Left lung (tissue), 10 donors: ENCODE results near the gene SH3TC2. TPM values are rescaled to one million over a fixed set of nuclear protein-coding genes. Genes with fewer than 3 reads are reported as not detected.
A peak's percentile ranks its signal among the peaks of the same experiment; 100 is the strongest.

Experiments
- ATAC-seq: fragments of 200-7000 bp; cut with Tn5 transposase; one replicate; pipeline ENCODE4 v1.9.1; 2020; ENCODE audit warnings: moderate library complexity
- DNase-seq, 4 donors: peaks; one replicate each; pipeline ENCODE4 v3.0.0-alpha.2; 2013 to 2020
- H3K27ac ChIP-seq, 2 donors: fragments of 200-600 bp; sonication (generic) in 1 of 2; one replicate each; pipeline versions ENCODE4 v1.5.0 to v1.8.0; 2020 to 2021
- H3K27me3 ChIP-seq, 2 donors: fragments of 200-600 bp; sonication (generic) in 1 of 2; one replicate each; pipeline versions ENCODE4 v1.5.0 to v1.8.0; 2020 to 2021
- H3K36me3 ChIP-seq, 2 donors: fragments of 200-600 bp; sonication (generic) in 1 of 2; one replicate each; pipeline versions ENCODE4 v1.5.0 to v1.8.0; 2020 to 2021
- H3K4me1 ChIP-seq, 2 donors: fragments of 200-600 bp; one replicate each; pipeline ENCODE4 v1.8.0; 2021
- H3K4me3 ChIP-seq, 2 donors: fragments of 200-600 bp; sonication (generic) in 1 of 2; one replicate each; pipeline versions ENCODE4 v1.5.0 to v1.8.0; 2020 to 2021; ENCODE audit warnings: mild to moderate bottlenecking in 1 of 2
- H3K9me3 ChIP-seq, 2 donors: fragments of 200-600 bp; sonication (generic) in 1 of 2; one replicate each; pipeline versions ENCODE4 v1.5.0 to v1.8.0; 2020 to 2021
- intact Hi-C, 2 donors: fragments of 100-400 bp; cut with DNase I; formaldehyde crosslinking; loops; one replicate each; pipeline versions ENCODE4 v1.11.2 to v1.14.2; 2022
- polyA plus RNA-seq, 6 donors: library from polyadenylated mRNA; unstranded; fragments of 120-200 nt; gene quantifications; one replicate each; pipeline ENCODE4 v1.2.1, GENCODE V29; 2013; ENCODE audit not compliant: insufficient read length in 6 of 6
- total RNA-seq, 2 donors: library from RNA; stranded (reverse); fragmentation: NEBNext Ultra II Directional; extraction: Animal tissue kit (Norgen Biotek cat#: 25700); gene quantifications; one replicate each; pipeline ENCODE4 v1.2.1, GENCODE V29; 2021
- TF ChIP-seq, protein P1 (sequence below), 2 donors: fragments of 200-600 bp; sonication (generic) in 1 of 2; IDR thresholded peaks; one replicate each; pipeline versions ENCODE4 v1.5.0 to v1.8.0; 2021; ENCODE audit warnings: antibody characterized with exemption in 2 of 2
- donor health status: DM: no; HTN: yes; CAD: no.
- donor health status: DM: no; HTN: no; CAD: no.

The SH3TC2 gene
- total and polyA plus RNA-seq, 8 donors = 1.0 to 2.5 (median 2.1) TPM

DNA sequence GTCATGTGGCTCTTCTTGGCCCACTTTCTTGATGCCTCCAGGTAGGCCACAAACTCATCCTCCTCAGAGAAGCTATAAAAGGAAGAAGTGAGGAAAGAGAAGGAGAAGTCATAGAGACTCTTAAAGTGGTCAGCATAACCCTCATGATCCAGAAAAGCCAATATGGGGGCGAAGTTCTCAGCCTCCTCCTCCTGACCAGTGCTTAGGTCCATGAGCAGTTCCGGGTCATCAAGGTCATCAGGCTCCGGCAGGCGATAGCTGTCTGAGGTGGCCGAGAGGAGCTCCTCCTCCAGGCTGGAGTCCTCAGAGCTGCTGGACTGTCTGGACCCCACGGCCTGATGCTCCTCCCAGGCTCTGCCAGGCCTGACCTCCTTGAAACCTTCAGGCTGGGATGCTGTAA, 34.7 kb downstream of the SH3TC2 start:
- H3K27me3 ChIP-seq = no peaks in the 10 kb centered on the region
- intact Hi-C loops = no loop called here
- ATAC-seq = no peak
- H3K27ac ChIP-seq = no peak overlapping the region
- no peaks in the 10 kb centered on the region for H3K9me3 ChIP-seq
- H3K4me3 ChIP-seq = no peak overlapping the region
- TF ChIP-seq, protein P1, sequence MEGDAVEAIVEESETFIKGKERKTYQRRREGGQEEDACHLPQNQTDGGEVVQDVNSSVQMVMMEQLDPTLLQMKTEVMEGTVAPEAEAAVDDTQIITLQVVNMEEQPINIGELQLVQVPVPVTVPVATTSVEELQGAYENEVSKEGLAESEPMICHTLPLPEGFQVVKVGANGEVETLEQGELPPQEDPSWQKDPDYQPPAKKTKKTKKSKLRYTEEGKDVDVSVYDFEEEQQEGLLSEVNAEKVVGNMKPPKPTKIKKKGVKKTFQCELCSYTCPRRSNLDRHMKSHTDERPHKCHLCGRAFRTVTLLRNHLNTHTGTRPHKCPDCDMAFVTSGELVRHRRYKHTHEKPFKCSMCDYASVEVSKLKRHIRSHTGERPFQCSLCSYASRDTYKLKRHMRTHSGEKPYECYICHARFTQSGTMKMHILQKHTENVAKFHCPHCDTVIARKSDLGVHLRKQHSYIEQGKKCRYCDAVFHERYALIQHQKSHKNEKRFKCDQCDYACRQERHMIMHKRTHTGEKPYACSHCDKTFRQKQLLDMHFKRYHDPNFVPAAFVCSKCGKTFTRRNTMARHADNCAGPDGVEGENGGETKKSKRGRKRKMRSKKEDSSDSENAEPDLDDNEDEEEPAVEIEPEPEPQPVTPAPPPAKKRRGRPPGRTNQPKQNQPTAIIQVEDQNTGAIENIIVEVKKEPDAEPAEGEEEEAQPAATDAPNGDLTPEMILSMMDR (IDR thresholded peaks at IDR 0.05) = no peak
- no peak for DNase-seq
- H3K4me1 ChIP-seq = no peaks in the 10 kb centered on the region
- H3K36me3 ChIP-seq = no peaks in the 10 kb centered on the region

DNA sequence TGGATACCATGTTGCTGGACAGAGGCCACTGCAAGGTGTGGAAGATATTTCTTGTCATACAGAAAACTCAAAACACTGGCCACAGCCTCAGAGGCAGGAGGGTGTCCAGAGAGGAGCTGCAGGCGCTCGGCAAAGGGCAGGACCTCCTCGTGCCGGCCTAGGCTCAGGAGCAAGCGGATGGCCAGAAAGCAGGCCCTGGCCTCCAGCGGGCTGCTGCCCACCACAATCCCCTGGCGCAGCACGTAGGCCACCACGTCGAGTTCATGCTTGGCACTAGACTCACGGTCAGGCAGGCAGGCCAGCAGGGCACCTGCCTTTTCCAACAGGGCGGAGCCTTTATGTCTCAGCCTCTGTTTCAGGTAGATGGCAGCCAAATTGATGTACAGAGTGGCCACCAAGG, 35.2 kb downstream of the SH3TC2 start:
- Histone ChIP-seq H3K36me3 (no peaks in the 10 kb centered on the region), H3K27me3 (no peaks in the 10 kb centered on the region), H3K4me1 (no peaks in the 10 kb centered on the region), H3K4me3 (no peak overlapping the region), H3K27ac (no peak overlapping the region), H3K9me3 (no peaks in the 10 kb centered on the region)
- intact Hi-C loops = no loop called here
- TF ChIP-seq, protein P1 (IDR thresholded peaks at IDR 0.05) = no peak
- DNase-seq (peak in 1 of 4 donors; percentile 64), ATAC-seq (no peak)

DNA sequence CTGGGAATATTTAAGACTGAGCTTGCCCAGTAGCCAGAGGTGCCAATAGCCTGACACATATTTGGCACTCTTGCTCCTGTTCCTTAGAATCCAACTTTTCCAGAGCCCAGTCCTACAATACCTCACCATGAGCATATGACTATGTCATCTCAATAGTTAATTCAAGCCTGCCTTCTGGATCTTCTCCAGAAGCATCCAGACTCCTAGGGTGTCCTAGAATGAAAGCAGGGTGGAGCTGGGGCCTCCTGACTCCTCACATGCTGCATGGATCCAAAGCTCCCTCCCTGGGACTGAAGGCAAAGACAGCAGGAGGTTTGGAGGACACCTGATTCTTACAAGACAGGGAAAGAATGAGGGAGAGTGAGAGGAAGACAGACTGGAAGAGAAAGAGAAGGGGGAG, 37.9 kb downstream of the SH3TC2 start:
- no peak for DNase-seq
- intact Hi-C loops = no loop called here
- Histone ChIP-seq H3K9me3 (no peaks in the 10 kb centered on the region), H3K36me3 (no peaks in the 10 kb centered on the region), H3K4me3 (no peak overlapping the region), H3K27ac (no peak overlapping the region), H3K27me3 (no peaks in the 10 kb centered on the region), H3K4me1 (no peaks in the 10 kb centered on the region)
- ATAC-seq = no peak
- TF ChIP-seq, protein P1 (IDR thresholded peaks at IDR 0.05) = no peak

DNA sequence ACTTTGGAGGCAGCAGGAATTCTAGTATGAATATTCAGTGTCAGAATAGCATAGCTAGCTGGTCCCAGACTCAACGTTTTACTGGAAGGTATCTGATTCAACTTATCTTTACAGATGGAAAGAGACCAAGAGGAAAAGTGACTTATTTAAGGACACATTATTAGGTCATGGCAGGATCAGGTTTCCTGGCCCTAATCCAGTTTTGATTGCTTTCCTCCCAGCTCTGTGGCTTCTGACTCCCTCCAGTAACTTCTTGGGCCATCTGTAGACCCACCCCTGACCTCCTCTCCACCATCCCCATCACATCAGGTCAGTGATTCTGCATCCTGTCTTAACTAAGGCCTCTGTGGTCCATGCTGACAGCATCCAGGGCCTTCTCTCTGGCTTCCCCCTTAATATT, 38.4 kb downstream of the SH3TC2 start:
- ATAC-seq = no peak
- TF ChIP-seq, protein P1 (IDR thresholded peaks at IDR 0.05) = no peak

DNA sequence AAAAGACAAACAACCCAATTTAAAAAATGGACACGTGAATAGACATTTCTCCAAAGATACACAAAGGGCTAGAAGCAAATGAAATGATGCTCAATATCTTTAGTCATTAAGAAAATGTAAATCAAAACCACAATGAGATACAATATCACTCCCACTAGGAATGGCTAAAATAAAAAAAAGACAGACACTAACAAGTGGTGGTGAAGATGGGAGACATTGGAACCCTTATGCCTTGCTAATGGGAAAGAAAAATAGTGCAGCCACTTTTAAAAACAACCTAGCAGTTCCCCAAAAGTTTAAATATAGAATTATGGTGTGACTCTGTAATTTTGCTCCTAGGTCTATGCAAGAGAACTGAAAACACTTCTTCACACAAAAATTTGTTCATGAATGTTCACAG, 40.7 kb downstream of the SH3TC2 start:
- no peak overlapping the region for H3K4me3 ChIP-seq
- H3K27me3 ChIP-seq = no peaks in the 10 kb centered on the region
- no peaks in the 10 kb centered on the region for H3K36me3 ChIP-seq
- DNase-seq (no peak), ATAC-seq (no peak)
- no peak overlapping the region for H3K27ac ChIP-seq
- intact Hi-C loops = no loop called here
- no peaks in the 10 kb centered on the region for H3K9me3 ChIP-seq
- no peaks in the 10 kb centered on the region for H3K4me1 ChIP-seq
- TF ChIP-seq, protein P1 (IDR thresholded peaks at IDR 0.05) = no peak

More for the DNA sequence above, 38.4 kb downstream of the SH3TC2 start:
- Histone ChIP-seq H3K4me3 (no peak overlapping the region), H3K27me3 (no peaks in the 10 kb centered on the region), H3K27ac (no peak overlapping the region), H3K9me3 (no peaks in the 10 kb centered on the region), H3K4me1 (no peaks in the 10 kb centered on the region), H3K36me3 (no peaks in the 10 kb centered on the region)
- no peak for DNase-seq
- intact Hi-C loops = no loop called here
